NCI-H146 treated with DMSO at 0.1 percent for 48 hours (cell line): ENCODE measurements around the gene C1QA.
"Not testable (repeated sequence)": the region's sequence is repeated elsewhere in the genome, so short reads cannot be mapped to it uniquely, and the experiment has no call there.

Source experiments
- DNase-seq: peaks from one replicate; lab custom pipeline; 2025; ENCODE audit not compliant: unreplicated experiment; lab: John Stamatoyannopoulos, UW

Gene C1QA

DNA sequence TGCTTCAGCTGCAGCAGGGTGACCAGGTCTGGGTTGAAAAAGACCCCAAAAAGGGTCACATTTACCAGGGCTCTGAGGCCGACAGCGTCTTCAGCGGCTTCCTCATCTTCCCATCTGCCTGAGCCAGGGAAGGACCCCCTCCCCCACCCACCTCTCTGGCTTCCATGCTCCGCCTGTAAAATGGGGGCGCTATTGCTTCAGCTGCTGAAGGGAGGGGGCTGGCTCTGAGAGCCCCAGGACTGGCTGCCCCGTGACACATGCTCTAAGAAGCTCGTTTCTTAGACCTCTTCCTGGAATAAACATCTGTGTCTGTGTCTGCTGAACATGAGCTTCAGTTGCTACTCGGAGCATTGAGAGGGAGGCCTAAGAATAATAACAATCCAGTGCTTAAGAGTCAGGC, 2.9 kb downstream of the C1QA start:
- DNase-seq: no peak

DNA sequence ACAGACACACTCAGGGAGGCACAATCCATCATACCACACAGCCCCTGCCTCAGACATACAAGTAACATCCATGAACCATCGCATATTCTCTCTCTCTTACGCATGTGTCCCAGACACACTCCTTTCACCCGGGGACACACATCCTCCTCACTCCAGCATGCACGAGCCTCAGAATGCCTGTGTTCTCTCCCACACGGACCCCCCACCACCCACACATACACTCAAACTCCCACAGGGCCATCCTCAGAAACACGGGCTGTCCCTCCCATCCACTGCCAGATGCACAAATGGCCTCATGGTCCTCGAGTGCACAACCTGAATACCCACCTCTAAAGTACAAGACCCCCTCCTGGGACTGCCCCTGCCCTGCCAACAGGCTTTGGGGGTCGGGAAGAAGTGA, 4.8 kb downstream of the C1QA start:
- DNase-seq: no peak

DNA sequence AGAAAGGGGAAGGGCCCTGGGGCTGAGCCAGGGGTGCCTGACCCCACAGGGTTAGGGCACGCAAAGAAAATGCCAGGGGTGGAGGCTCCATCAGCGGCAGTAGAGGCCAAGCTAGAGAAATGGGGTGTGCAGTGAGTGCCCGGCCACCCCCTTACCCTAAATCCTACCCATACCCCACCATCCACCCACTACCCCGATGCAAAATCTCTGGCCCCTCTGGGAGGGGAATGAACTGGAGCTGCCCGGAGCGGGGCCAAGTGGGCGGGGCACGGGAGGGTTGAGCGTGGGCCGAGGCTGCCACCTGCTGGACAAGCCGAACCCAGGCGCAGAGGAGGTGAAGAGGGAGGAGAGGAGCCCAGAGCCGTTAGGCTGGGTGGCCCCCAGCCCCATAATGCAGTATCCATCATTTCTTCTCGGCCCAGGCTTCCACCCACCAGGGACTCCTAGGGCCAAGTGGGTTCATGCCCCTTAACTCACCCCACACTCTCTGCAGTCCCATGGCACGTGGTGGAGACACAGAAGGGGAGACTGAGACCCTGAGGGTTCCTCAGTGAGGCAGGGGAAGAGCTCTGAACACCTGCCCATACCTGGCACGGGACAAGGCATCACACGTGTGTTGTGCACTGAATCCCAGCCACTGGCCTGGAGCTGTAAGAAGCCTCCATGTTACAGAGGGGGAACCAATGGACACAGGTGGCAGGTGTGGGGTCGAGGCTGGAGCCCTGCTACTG, 5.6 kb downstream of the C1QA start:
- no peak for DNase-seq

DNA sequence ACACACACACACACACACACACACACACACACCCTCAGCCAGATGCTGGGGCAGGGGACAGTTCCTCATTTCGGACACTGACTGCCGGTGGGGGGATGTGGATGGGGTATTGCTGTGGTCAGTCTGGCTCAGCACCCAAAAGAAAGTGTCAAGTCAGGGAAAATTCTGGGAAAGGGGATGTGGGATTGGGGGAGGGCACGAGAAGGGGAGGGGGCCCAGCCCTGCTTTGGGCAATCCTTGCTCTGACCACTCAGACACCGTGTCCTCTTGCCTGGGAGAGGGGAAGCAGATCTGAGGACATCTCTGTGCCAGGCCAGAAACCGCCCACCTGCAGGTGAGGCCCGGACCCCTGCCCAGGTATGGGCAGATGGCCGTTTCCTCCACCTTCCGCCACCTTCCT, 7.0 kb downstream of the C1QA start, which contains the start of gene C1QC:
Gene C1QC, plus strand, starts transcription at position 253 of the 400 bp plus-strand sequence. CDS start 391 bp downstream, outside the sequence.
- DNase-seq: no peak

DNA sequence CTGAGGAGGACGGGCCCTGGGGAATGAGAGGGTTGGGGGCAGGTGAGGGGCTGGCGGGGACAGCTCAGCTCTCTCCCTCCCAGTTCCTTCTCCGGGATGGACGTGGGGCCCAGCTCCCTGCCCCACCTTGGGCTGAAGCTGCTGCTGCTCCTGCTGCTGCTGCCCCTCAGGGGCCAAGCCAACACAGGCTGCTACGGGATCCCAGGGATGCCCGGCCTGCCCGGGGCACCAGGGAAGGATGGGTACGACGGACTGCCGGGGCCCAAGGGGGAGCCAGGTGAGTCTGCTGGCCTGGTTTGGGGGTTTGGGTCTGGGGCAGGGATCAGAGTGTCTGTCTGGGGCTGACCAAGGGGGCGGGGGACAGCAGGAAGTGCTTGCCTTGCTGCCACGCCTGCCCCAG, 7.5 kb downstream of the C1QA start:
- no peak for DNase-seq

DNA sequence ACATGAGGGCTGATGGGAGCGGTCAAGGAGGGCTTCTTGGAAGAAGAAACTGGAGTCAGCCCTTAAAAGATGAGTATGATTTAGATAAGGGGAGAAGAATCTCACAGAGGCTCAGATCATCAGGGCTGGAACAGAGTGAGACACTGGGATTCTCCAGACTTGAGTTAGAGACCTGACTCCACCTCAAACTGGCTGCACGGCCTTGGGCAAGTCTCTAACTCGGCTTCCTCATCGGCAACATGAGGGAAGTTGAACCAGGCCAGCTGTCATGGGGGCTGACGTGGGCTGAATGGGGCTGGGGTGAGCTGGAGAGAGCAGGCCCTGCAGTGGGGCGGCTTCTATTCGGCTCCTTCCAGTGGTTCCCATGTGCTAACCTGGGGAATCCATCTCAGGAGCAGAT, 9.5 kb downstream of the C1QA start:
- DNase-seq: no peak

DNA sequence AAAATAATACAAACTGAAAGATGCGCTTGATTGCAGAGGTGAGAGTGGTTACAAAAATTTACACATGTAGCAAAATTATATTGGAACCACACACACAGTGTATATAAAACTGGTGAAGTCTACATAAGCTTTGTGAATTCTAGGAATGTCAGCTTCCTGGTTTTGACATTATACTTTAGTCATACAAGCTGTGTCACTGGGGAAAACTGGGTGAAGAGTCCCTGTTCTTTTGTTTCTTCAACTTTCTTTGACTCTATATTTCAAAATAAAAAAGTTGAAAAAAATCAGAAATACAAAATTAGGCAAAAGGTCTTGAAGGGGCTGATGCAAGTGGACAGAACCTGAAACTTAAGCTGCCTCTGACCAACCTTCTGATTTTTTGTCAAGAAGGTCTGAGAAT, 10.0 kb downstream of the C1QA start:
- DNase-seq: no peak

DNA sequence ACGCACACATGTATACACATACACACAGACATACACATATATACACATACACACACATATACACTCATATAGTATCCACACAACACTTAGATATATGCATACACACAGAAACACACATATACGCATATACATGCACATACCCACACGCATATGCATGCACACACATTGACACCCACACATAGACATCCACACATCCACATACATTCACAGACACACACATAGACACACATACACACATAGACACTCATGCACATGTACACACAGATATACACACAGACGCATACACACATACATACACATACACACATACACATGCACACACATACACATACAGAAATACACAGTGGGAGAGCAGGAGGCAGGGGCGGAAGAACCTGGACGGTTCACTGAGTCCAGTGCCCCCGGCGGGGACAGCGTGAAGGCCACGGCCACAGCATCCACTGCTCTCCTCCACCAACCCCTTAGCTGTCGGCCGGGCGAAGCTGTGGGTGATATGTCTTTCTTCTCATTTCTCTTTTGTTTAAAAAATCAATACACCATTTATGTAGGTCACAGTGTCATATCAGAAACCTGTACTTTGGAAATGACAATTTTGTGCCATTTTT, 13.8 kb downstream of the C1QA start:
- DNase-seq: no peak

DNA sequence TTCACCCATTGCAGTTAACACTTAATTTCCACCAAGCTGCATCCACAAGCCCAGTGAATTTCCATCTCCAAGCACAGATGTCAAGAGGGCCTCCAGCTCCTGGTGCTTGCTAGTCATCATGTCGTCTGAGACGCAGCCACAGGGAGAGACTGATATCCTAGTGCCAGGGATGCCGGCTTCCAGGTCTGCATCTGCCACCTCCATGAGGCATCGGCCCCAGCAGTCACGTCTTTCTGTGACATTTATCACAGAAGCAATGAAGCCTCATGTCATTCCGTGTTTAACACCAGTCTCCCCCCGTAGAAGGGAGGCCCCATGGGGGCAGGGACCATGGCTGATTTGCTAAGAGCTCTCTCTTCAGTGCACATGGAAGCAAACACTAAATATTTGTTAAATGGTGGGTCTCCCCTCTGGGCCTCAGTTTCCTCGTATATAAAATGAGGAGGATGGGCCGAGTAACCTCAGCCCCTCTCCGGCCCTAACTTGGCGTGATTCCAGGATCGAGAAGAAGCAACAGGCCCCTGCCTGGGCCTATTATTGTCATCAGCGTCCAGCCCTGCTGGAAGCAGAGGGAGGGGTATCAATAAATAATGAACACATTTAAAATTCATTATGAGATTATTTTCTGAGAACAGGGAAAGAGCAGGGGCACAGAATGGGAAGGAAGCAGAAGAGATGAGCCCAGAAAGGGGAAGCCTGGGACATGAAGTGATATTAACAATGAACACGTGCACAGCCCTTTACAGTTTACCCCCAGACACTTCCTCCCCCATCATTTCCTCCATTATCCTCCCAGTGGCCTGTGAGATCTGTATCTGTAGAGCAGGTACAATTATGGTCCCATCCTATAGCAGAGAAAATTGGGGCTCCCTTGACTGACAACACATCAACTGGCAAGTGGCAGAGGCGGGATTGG, 15.8 kb downstream of the C1QA start:
- no peak for DNase-seq

DNA sequence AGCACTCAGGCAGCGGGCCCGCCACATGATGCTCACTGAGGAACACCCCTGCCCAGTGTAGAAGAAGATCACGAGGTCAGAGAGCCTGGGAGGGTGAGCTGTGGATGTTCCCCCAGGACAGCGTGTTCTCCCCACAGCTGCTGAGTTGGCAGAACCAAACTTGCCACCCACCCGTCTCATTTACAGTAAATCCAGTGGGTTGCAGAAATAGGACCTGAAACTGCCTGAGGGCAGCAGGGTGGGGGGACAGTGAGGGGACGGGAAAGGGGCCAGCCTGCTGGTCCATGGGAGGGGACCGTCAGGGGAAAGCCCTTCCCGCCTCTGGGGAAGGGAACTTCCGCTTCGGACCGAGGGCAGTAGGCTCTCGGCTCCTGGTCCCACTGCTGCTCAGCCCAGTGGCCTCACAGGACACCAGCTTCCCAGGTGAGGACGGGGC, 16.5 kb downstream of the C1QA start, which contains the start of gene C1QB:
Gene C1QB, plus strand, starts transcription at position 356 of the 436 bp plus-strand sequence. CDS start 6,227 bp downstream, outside the sequence.
- DNase-seq: no peak

DNA sequence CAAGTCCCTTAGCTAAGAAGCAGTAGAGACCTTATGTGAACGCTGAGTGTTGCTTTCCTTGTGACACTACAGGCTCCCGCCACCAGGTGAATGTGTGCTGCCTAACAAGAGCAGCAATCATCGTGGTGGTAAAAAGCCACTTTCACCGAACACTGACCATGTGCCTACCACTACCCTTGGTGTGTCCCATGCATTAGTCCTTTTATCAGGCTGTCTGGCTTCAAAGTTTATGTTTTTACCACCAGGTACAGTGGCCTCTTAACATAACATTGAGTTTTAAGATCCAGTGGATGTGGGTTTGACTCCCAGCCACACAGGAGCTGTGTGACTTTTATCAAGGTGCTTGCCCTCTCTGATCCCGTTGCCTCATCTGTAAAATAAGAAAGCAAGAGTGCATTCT, 18.3 kb downstream of the C1QA start:
- no peak for DNase-seq

DNA sequence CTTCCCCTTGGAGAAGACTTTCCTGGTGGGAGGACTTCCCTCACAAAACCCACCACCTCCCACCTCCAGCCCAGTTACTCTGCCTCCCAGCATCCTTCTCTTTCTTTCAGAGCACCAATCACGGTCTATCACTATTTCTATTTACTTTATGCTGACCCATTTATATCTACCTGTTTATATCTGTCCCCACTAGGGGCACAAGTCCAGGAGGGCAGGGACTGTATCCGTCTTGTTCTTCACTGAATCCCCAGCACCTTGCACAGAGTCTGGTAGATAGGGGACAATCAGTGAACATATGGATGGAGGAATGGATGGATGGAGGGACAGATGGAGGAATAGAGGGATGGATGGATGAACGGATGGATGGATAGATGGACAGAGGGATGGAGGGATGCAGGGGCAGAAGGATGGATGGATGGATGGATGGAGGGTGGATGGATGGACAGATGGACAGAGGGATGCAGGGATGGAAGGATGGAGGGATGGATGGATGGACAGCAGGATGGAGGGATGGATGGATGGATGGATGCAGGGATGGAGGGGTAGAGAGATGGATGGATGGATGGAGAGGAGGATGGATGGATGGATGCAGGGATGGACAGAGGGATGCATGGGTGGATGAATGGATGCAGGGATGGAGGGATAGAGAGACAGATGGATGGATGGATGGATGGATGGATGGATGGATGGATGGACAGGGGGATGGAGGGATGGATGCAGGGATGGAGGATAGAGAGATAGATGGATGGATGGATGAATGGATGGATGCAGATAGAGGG, 22.1 kb downstream of the C1QA start:
- DNase-seq: no peak

DNA sequence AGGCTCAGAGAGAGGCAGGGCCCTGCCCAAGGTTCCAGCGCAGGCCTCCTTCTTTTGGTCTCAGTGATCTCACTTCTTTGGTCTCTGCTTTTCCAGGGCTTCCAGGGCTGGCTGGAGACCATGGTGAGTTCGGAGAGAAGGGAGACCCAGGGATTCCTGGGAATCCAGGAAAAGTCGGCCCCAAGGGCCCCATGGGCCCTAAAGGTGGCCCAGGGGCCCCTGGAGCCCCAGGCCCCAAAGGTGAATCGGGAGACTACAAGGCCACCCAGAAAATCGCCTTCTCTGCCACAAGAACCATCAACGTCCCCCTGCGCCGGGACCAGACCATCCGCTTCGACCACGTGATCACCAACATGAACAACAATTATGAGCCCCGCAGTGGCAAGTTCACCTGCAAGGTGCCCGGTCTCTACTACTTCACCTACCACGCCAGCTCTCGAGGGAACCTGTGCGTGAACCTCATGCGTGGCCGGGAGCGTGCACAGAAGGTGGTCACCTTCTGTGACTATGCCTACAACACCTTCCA, 24.4 kb downstream of the C1QA start:
- DNase-seq: no peak

DNA sequence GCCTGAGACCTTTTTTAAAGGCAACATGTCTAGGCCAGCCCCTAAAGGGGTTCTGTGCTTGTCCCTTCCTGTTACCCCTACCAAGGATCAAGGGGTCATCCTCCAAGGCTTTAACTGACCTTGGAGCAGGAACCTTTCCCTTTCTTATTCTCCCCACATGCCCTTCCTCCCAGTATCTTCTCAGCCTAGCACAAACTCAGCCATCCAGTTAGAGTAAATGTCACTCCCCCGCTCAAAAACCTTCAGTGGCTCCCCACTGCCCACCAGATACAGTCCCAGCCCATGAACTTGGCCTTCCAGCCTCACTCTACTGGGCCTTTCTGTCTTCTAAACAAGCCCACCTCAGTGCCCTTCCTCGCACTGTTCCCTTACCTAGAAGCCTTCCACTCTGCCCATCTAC, 25.5 kb downstream of the C1QA start:
- no peak for DNase-seq

DNA sequence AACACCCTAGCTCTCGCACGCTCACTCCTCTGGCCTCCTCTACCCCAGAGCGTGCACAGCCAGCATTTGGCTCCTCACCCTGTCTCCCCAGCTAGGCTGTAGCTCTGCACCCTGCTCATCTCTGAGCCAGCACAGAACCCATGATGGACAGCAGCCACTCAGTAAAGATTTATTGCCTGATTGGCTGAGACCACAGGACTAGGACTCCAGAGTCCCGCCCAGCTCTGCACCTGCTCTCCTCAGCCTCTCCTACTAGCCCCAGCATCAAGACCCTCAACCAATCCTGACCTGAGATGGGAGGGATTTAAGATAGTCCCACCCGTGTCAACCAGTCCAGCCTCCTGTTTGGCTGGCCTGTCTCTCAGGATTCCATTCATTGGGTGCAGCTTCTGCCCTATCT, 25.9 kb downstream of the C1QA start:
- no peak for DNase-seq

DNA sequence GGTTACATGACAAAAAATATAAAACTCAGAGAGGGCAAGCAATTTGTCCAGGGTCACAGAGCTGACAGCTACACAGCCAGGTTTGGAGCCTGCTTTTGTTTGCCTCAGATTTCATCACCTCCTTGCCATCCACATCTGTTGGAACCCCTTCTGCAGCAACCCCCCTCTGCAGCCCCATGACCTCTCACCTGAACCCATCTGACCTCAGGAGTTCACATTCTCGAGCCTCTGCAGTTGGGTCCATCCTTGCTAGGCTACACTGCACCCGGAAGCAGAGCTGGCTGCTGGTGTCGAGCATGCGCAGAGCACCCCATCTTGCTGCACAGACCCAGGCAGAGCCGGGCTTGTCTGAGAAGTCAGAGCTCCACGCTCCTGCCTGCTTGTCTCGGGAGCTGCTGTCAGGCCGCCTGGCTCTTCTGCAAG, 26.6 kb downstream of the C1QA start:
- no peak for DNase-seq

DNA sequence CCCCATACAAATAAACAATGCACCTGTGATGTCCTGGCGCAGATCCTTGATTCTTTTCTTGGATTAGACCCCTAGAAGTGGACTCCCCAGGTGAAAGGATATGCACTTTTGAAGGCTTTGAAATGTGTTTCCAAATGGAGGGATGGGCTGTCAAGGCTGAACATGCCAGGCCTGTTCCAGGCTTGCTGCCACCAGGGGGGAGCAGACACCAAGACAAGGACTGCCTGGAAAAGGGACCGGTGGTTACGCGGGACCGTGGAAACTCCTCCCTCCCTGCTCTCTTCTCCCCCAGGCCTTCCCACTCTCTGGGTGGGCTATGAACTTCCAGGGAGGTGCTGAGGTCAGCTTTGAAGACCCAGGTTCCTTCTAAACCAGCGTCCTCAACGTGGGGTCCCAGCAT, 29.3 kb downstream of the C1QA start:
- DNase-seq: no peak

DNA sequence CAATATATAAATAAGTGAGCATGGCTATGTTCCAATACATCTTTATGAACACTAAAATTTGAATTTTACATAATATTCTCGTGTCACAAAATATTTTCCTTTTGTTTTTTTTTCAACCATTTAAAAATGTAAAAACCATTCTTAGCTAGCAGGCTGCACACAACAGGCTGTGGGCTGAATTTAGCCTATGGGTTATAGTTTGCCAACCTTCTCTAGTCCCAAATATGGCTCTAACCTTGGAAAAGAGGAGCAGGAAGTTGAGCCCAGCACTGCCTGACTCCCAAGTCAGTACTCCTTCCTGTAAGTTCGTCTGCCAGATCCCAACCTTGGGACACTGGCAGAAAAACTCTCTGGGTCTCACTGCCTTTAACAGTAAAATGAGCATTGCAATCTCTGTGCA, 30.0 kb downstream of the C1QA start:
- DNase-seq: no peak

DNA sequence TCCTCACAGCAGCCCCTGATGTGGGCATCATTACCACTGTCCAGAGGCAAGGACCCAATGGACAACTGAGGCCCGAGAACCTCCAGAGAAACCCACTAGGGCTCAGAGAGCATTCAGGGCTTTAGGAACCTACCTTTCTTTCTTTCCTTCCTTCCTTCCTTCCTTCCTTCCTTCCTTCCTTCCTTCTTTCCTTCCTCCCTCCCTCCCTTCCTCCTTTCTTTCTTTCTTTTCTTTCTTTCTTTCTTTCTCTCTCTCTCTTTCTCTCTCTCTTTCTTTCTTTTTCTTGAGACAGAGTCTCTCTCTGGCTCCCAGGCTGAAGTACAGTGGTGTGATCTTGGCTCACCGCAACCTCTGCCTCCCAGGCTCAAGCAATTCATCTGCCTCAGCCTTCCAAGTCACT, 32.4 kb downstream of the C1QA start:
- DNase-seq: not testable (repeated sequence)

DNA sequence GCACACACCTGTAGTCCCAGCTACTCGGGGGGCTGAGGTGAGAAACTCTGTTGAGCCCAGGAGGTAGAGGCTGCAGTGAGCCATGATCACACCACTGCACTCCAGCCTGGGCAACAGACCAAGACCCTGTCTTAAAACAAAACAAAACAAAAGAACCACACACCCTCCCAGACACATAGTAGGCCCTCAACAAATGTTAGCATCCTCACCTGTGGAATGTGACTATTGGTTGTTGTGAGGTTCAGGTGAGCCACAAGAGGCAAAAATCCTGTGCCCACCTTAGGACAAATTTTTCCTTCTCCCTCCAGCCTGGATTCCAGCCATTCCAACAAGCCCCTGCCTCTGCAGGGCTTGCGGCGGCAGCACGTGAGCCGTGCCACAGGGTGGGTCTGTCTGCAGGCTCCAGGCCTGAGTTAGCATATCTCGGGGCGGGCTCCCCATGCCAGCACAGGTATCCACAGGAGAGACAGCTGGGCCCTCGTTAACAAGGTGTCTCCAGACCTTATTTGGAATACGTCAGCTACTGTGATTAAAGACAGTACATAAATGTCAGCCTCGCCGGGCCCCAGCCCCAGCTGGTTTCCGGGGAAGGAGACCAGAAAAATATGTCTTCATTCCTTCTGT, 34.0 kb downstream of the C1QA start:
- no peak for DNase-seq
